ENCODE results near the gene NKX2-2.

GRCh38 chr20:21521596-21522480 is 8.0 kb upstream of the NKX2-2 start:
- TF ChIP-seq, protein P1, sequence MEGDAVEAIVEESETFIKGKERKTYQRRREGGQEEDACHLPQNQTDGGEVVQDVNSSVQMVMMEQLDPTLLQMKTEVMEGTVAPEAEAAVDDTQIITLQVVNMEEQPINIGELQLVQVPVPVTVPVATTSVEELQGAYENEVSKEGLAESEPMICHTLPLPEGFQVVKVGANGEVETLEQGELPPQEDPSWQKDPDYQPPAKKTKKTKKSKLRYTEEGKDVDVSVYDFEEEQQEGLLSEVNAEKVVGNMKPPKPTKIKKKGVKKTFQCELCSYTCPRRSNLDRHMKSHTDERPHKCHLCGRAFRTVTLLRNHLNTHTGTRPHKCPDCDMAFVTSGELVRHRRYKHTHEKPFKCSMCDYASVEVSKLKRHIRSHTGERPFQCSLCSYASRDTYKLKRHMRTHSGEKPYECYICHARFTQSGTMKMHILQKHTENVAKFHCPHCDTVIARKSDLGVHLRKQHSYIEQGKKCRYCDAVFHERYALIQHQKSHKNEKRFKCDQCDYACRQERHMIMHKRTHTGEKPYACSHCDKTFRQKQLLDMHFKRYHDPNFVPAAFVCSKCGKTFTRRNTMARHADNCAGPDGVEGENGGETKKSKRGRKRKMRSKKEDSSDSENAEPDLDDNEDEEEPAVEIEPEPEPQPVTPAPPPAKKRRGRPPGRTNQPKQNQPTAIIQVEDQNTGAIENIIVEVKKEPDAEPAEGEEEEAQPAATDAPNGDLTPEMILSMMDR (conservative IDR thresholded peaks at IDR 0.05; ENCODE audit: low read depth, low read length), result no peak
- no peak for TF ChIP-seq SMC3 (IDR thresholded peaks at IDR 0.05; ENCODE audit: low read depth, low read length)
- no peak for TF ChIP-seq POLR2A (IDR thresholded peaks at IDR 0.05; ENCODE audit: low read depth, low read length)
- TF ChIP-seq RCOR1 (IDR thresholded peaks at IDR 0.05; ENCODE audit: insufficient replicate concordance, low read length), result no peak
- no peak for TF ChIP-seq FOS (IDR thresholded peaks at IDR 0.05; ENCODE audit: low read depth, low read length)
- TF ChIP-seq USF2 (IDR thresholded peaks at IDR 0.05; ENCODE audit: low read depth, low read length), result no peak
- TF ChIP-seq MXI1 (IDR thresholded peaks at IDR 0.05; ENCODE audit: borderline replicate concordance, low read depth, low read length), result no peak
- TF ChIP-seq, protein P2, sequence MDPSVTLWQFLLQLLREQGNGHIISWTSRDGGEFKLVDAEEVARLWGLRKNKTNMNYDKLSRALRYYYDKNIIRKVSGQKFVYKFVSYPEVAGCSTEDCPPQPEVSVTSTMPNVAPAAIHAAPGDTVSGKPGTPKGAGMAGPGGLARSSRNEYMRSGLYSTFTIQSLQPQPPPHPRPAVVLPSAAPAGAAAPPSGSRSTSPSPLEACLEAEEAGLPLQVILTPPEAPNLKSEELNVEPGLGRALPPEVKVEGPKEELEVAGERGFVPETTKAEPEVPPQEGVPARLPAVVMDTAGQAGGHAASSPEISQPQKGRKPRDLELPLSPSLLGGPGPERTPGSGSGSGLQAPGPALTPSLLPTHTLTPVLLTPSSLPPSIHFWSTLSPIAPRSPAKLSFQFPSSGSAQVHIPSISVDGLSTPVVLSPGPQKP (IDR thresholded peaks at IDR 0.05; ENCODE audit: borderline replicate concordance, low read depth, low read length), result no peak
